Fibroblast of lung (primary cell): ENCODE data around the gene CHST1. TPM values are rescaled to one million over a fixed set of nuclear protein-coding genes. Genes with fewer than 3 reads are reported as not detected.

Experiments
- DNase-seq, 2 donors: peaks; one replicate each; pipeline versions ENCODE4 v3.0.0 to v3.0.0-alpha.2; 2010; ENCODE audit warnings: low read depth in 2 of 2
- H2AFZ ChIP-seq: 2 replicates; pipeline ENCODE4 v1.5.1; 2012; ENCODE audit warnings: low read length, control low read depth, inconsistent platforms
- H3K27ac ChIP-seq: 2 replicates; pipeline ENCODE4 v1.5.1; 2011; ENCODE audit warnings: low read length, control low read depth; ENCODE audit not compliant: insufficient read depth
- H3K27me3 ChIP-seq: 2 replicates; pipeline ENCODE4 v1.5.1; 2011; ENCODE audit warnings: mild to moderate bottlenecking, low read length; ENCODE audit not compliant: control insufficient read depth, insufficient read depth
- H3K36me3 ChIP-seq: 2 replicates; pipeline ENCODE4 v1.5.1; 2011; ENCODE audit warnings: low read length; ENCODE audit not compliant: control insufficient read depth, insufficient read depth
- H3K4me1 ChIP-seq: 2 replicates; pipeline ENCODE4 v1.5.1; 2011; ENCODE audit warnings: low read length; ENCODE audit not compliant: control insufficient read depth, insufficient read depth; ENCODE audit errors: extremely low read depth
- H3K4me2 ChIP-seq: 2 replicates; pipeline ENCODE4 v1.5.1; 2011; ENCODE audit warnings: low read length, control low read depth; ENCODE audit not compliant: insufficient read depth; ENCODE audit errors: extremely low read depth
- H3K4me3 ChIP-seq, 4 experiments: fragments of 200-600 bp in 1 of 4; sonication (generic) in 1 of 4; replicated peaks in 1 of 4; 2 replicates each; pipeline ENCODE4 v1.5.1; 2011 to 2016; ENCODE audit warnings: low read length in 4 of 4, low read depth in 3 of 4, mild to moderate bottlenecking in 3 of 4, control low read depth in 2 of 4, inconsistent platforms in 1 of 4, mixed read lengths in 1 of 4; ENCODE audit not compliant: insufficient read depth in 1 of 4; ENCODE audit errors: control extremely low read depth in 1 of 4
- H3K79me2 ChIP-seq: 2 replicates; pipeline ENCODE4 v1.5.1; 2012; ENCODE audit warnings: mild to moderate bottlenecking, low read length, inconsistent platforms; ENCODE audit not compliant: control insufficient read depth, insufficient read depth
- H3K9ac ChIP-seq: 2 replicates; pipeline ENCODE4 v1.5.1; 2011; ENCODE audit warnings: mild to moderate bottlenecking, low read length, control low read depth; ENCODE audit not compliant: insufficient read depth
- H3K9me3 ChIP-seq: 2 replicates; pipeline ENCODE4 v1.5.1; 2012; ENCODE audit warnings: low read depth, low read length; ENCODE audit not compliant: control insufficient read depth, insufficient read depth
- H4K20me1 ChIP-seq: 2 replicates; pipeline ENCODE4 v1.5.1; 2011; ENCODE audit warnings: low read length; ENCODE audit not compliant: control insufficient read depth, insufficient read depth; ENCODE audit errors: extremely low read depth
- CTCF ChIP-seq, 2 donors: IDR thresholded peaks in 1 of 2; conservative IDR thresholded peaks in 1 of 2; 1 replicate in 1 of 2; 2 replicates in 1 of 2; pipeline ENCODE4 v1.5.1; 2011 to 2012; ENCODE audit warnings: low read length in 2 of 2, control low read depth in 1 of 2, inconsistent platforms in 1 of 2, low read depth in 1 of 2, mild to moderate bottlenecking in 1 of 2
- EZH2 ChIP-seq: IDR thresholded peaks from 2 replicates; pipeline ENCODE4 v1.5.1; 2012; ENCODE audit warnings: low read length, control low read depth, mild to moderate bottlenecking; ENCODE audit errors: missing control alignments
- polyA plus RNA-seq, 2 donors: library from polyadenylated mRNA; depleted of rRNA in 1 of 2; stranded (reverse) in 1 of 2; unstranded in 1 of 2; fragments of >200 nt; gene quantifications; 2 replicates each; pipeline ENCODE4 v1.2.1, GENCODE V29; 2011 to 2012; ENCODE audit warnings: missing spikeins in 1 of 2
- total RNA-seq: library from RNA; depleted of rRNA; stranded (reverse); fragments of >200 nt; gene quantifications from 2 replicates; pipeline ENCODE4 v1.2.1, GENCODE V29; 2014

CHST1 gene
- total and polyA plus RNA-seq, 2 donors (not counting 1 experiment from before 2014, with no cell fraction given), result under 0.01 to 0.17 TPM

DNA sequence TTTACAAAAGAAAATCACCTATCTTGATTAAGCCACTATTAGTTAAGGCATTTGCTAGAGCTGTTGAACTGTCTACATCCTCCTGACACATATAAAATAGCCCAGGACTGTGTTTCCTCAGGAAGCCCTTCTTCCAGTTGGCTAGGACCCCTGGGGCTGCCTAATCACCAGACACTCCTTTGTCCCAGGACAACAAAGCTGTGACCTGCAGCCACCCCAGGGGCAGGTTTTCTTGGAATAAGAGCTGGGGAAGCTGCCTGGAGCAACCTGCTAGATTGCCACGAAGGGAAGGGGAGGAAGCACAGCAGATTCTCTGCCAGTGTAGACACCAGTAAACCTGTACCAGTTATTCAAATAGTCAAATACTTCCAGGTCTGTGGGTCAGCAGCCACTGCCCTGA, 17.6 kb downstream of the CHST1 start:
- no peak overlapping the region for H3K4me3 ChIP-seq
- no peak overlapping the region for H3K9ac ChIP-seq
- no peaks in the 10 kb centered on the region for H4K20me1 ChIP-seq
- H3K27me3 ChIP-seq, result no peaks in the 10 kb centered on the region
- no peak overlapping the region for H3K4me2 ChIP-seq
- no peaks in the 10 kb centered on the region for H3K9me3 ChIP-seq
- no peaks in the 10 kb centered on the region for H3K79me2 ChIP-seq
- TF ChIP-seq CTCF (conservative IDR thresholded peaks at IDR 0.05 in 1 of 2, IDR thresholded peaks at IDR 0.05 in 1 of 2; ENCODE audit: low read depth in 1 of 2, low read length in 2 of 2), result no peak
- no peak for TF ChIP-seq EZH2
- H3K36me3 ChIP-seq, result no peaks in the 10 kb centered on the region
- H3K4me1 ChIP-seq, result no peaks in the 10 kb centered on the region
- DNase-seq, result no peak
- H2AFZ ChIP-seq, result no peak overlapping the region
- no peak overlapping the region for H3K27ac ChIP-seq

- Histone ChIP-seq H3K4me2 (no peak overlapping the region), H3K4me3 (no peak overlapping the region), H3K79me2 (no peaks in the 10 kb centered on the region), H3K27ac (no peak overlapping the region), H3K4me1 (no peaks in the 10 kb centered on the region), H3K9me3 (no peaks in the 10 kb centered on the region), H3K9ac (no peak overlapping the region), H3K27me3 (no peaks in the 10 kb centered on the region), H4K20me1 (no peaks in the 10 kb centered on the region), H2AFZ (no peak overlapping the region), H3K36me3 (no peaks in the 10 kb centered on the region)
- TF ChIP-seq CTCF (conservative IDR thresholded peaks at IDR 0.05 in 1 of 2, IDR thresholded peaks at IDR 0.05 in 1 of 2; ENCODE audit: low read depth in 1 of 2, low read length in 2 of 2) (no peak), EZH2 (no peak)
- DNase-seq, result no peak
These were observed 18.1 kb downstream of the CHST1 start for GRCh38 chr11:45647329-45647728.

- H3K4me2 ChIP-seq, result no peak overlapping the region
- H3K9me3 ChIP-seq, result no peaks in the 10 kb centered on the region
- no peaks in the 10 kb centered on the region for H3K36me3 ChIP-seq
- no peak overlapping the region for H3K9ac ChIP-seq
- TF ChIP-seq CTCF (conservative IDR thresholded peaks at IDR 0.05 in 1 of 2, IDR thresholded peaks at IDR 0.05 in 1 of 2; ENCODE audit: low read depth in 1 of 2, low read length in 2 of 2), result no peak
- no peak for TF ChIP-seq EZH2
- no peak overlapping the region for H2AFZ ChIP-seq
- DNase-seq, result no peak
- no peaks in the 10 kb centered on the region for H4K20me1 ChIP-seq
- H3K27ac ChIP-seq, result no peak overlapping the region
- H3K79me2 ChIP-seq, result no peaks in the 10 kb centered on the region
- no peak overlapping the region for H3K4me3 ChIP-seq
- H3K4me1 ChIP-seq, result no peaks in the 10 kb centered on the region
- H3K27me3 ChIP-seq, result no peaks in the 10 kb centered on the region
These were observed 19.0 kb downstream of the CHST1 start for GRCh38 chr11:45646275-45646927.
